ENCODE measurements around the gene PKMYT1. TPM values are rescaled to one million over a fixed set of nuclear protein-coding genes. Genes with fewer than 3 reads are reported as not detected.
A peak's percentile ranks its signal among the peaks of the same experiment; 100 is the strongest.

The PKMYT1 gene
- total and polyA plus RNA-seq, 9 of the 15 experiments (the other 6 are each of a cell fraction or from before 2014, with no cell fraction given), result 8.7 to 201 (median 37.8) TPM

GRCh38 chr16:2969545-2970521 lies 10.4 kb downstream of the PKMYT1 start (continued):
- TF ChIP-seq NKRF (IDR thresholded peaks at IDR 0.05; ENCODE audit: borderline replicate concordance), result no peak
- no peak for TF ChIP-seq CREB3 (tag; conservative IDR thresholded peaks at IDR 0.05; ENCODE audit: low read depth)
- no peak for TF ChIP-seq SRSF9 (IDR thresholded peaks at IDR 0.05; ENCODE audit: borderline replicate concordance, low read depth, low read length)
- no peak; the same call in 1 of the 2 replicates for TF ChIP-seq NR1H2 (CRISPR knock-in tag; IDR thresholded peaks at IDR 0.05)
- no peak for TF ChIP-seq XRCC3 (IDR thresholded peaks at IDR 0.05)
- no peak for TF ChIP-seq TEAD4 (IDR thresholded peaks at IDR 0.05; ENCODE audit: low read length)
- TF ChIP-seq TEAD4 (CRISPR knock-in tag; IDR thresholded peaks at IDR 0.05; ENCODE audit: borderline replicate concordance), result no peak
- 0 out of 2 replicates have a peak, but pooled peaks have one; percentile 42 for TF ChIP-seq ZBTB1 (CRISPR knock-in tag; IDR thresholded peaks at IDR 0.05; ENCODE audit: borderline replicate concordance, low read depth)
- no peak for TF ChIP-seq CCAR2 (IDR thresholded peaks at IDR 0.05; ENCODE audit: low read depth, low read length)
- 0 out of 2 replicates have a peak, but pooled peaks have one; percentile 69 for TF ChIP-seq RERE (CRISPR knock-in tag; IDR thresholded peaks at IDR 0.05; ENCODE audit: borderline replicate concordance)
- no peak for TF ChIP-seq ARID3B (CRISPR knock-in tag; IDR thresholded peaks at IDR 0.05; ENCODE audit: borderline replicate concordance)
- TF ChIP-seq CREB3L1 (IDR thresholded peaks at IDR 0.05; ENCODE audit: borderline replicate concordance, low read depth), result no peak
